ENCODE data around the gene LRFN5. TPM values are rescaled to one million over a fixed set of nuclear protein-coding genes. Genes with fewer than 3 reads are reported as not detected.
"Not testable (repeated sequence)": the region's sequence is repeated elsewhere in the genome, so short reads cannot be mapped to it uniquely, and the experiment has no call there.

The LRFN5 gene
- total RNA-seq (2013), result 0.29 TPM
- polyA plus RNA-seq (not detected), polyA minus RNA-seq (not detected in 2 replicates), total RNA-seq (0 to 15.6 (median 0.12) reads per million in 11 experiments)

GRCh38 chr14:41606532-41607303 is at the start of gene LRFN5:
Gene LRFN5, plus strand, starts transcription at chr14:41606876.
- Histone ChIP-seq H3K27me3 (ENCODE audit: control insufficient read depth in 2 of 2, insufficient read depth in 2 of 2, low read length in 2 of 2) (peaks cover 70 to 83% of the 10 kb centered on the region in 2 donors), H3K9ac (ENCODE audit: insufficient read depth, low read length, poor library complexity, severe bottlenecking) (no peak within 1 kb of the TSS), H3K4me2 (replicated peaks; ENCODE audit: extremely low read depth, low read length, poor library complexity, severe bottlenecking) (peak within 1 kb of the TSS; percentile 37), H3K36me3 (replicated peaks in 1 of 2; ENCODE audit: control insufficient read depth in 1 of 2, insufficient read depth in 2 of 2, low read length in 2 of 2) (no peaks in the 10 kb centered on the region), H3K9me3 (replicated peaks in 1 of 2; ENCODE audit: control insufficient read depth in 1 of 2, insufficient read depth in 1 of 2, low read length in 2 of 2) (peaks cover 0 to 40% of the 10 kb centered on the region in 2 donors), H3K27ac (ENCODE audit: low read depth in 1 of 2, low read length in 2 of 2) (no peak within 1 kb of the TSS), H3K79me2 (ENCODE audit: insufficient read depth, low read length) (no peaks in the 10 kb centered on the region), H4K20me1 (ENCODE audit: insufficient read depth, low read length) (no peaks in the 10 kb centered on the region), H3K4me1 (ENCODE audit: control insufficient read depth in 1 of 2, insufficient read depth in 2 of 2, low read length in 2 of 2) (no peaks in the 10 kb centered on the region), H2AFZ (ENCODE audit: insufficient read depth, low read depth, low read length, poor library complexity, severe bottlenecking) (no peak within 1 kb of the TSS), H3K4me3 (replicated peaks in 1 of 3; ENCODE audit: low read depth in 2 of 3, low read length in 3 of 3) (peak within 1 kb of the TSS in 1 of 3 experiments; percentile 36)
- no peak for TF ChIP-seq CTCF (IDR thresholded peaks at IDR 0.05)
- intact Hi-C loops (cut with micrococcal nuclease), result no loop called here
- no peak within 1 kb of the TSS for H3K27ac Mint-ChIP-seq
- under 1% methylated on average over 70 of the region's 76 CpGs for WGBS (ENCODE audit: insufficient coverage)
- H3K27me3 Mint-ChIP-seq (ENCODE audit: low read depth in 3 of 3), result peaks cover 65 to 76% (median 71%) of the 10 kb centered on the region in 3 donors
- H3K36me3 Mint-ChIP-seq, result no peaks in the 10 kb centered on the region
- H3K9me3 Mint-ChIP-seq, result peaks cover 0 to 18% (median 2%) of the 10 kb centered on the region in 7 donors
- H3K4me1 Mint-ChIP-seq, result peaks cover 11% of the 10 kb centered on the region
- DNase-seq, result no peak
- peak within 1 kb of the TSS; percentile 32 to 81 for H3K4me3 Mint-ChIP-seq

- H3K4me3 Mint-ChIP-seq, result no peak overlapping the region
- H3K27ac Mint-ChIP-seq, result no peak overlapping the region
- Histone ChIP-seq H2AFZ (ENCODE audit: insufficient read depth, low read depth, low read length, poor library complexity, severe bottlenecking) (no peak overlapping the region), H3K79me2 (ENCODE audit: insufficient read depth, low read length) (no peaks in the 10 kb centered on the region), H3K9me3 (replicated peaks in 1 of 2; ENCODE audit: control insufficient read depth in 1 of 2, insufficient read depth in 1 of 2, low read length in 2 of 2) (no peaks in the 10 kb centered on the region), H3K27me3 (ENCODE audit: control insufficient read depth in 2 of 2, insufficient read depth in 2 of 2, low read length in 2 of 2) (no peaks in the 10 kb centered on the region), H4K20me1 (ENCODE audit: insufficient read depth, low read length) (no peaks in the 10 kb centered on the region), H3K4me3 (replicated peaks in 1 of 3; ENCODE audit: low read depth in 2 of 3, low read length in 3 of 3) (no peak overlapping the region), H3K9ac (ENCODE audit: insufficient read depth, low read length, poor library complexity, severe bottlenecking) (no peak overlapping the region), H3K4me2 (replicated peaks; ENCODE audit: extremely low read depth, low read length, poor library complexity, severe bottlenecking) (no peak overlapping the region), H3K27ac (ENCODE audit: low read depth in 1 of 2, low read length in 2 of 2) (no peak overlapping the region), H3K36me3 (replicated peaks in 1 of 2; ENCODE audit: control insufficient read depth in 1 of 2, insufficient read depth in 2 of 2, low read length in 2 of 2) (no peaks in the 10 kb centered on the region), H3K4me1 (ENCODE audit: control insufficient read depth in 1 of 2, insufficient read depth in 2 of 2, low read length in 2 of 2) (no peaks in the 10 kb centered on the region)
- peaks cover 0 to 2% (median 0%) of the 10 kb centered on the region in 7 donors for H3K9me3 Mint-ChIP-seq
- no peaks in the 10 kb centered on the region for H3K4me1 Mint-ChIP-seq
- H3K36me3 Mint-ChIP-seq, result no peaks in the 10 kb centered on the region
- intact Hi-C loops (cut with micrococcal nuclease), result no loop called here
- DNase-seq, result no peak
- no peak for TF ChIP-seq CTCF (IDR thresholded peaks at IDR 0.05)
- no peaks in the 10 kb centered on the region for H3K27me3 Mint-ChIP-seq (ENCODE audit: low read depth in 3 of 3)
These were observed 48.2 kb upstream of the LRFN5 start for GRCh38 chr14:41558490-41558889.

- no CpG with 5 or more reads among the region's 3 CpGs for WGBS (ENCODE audit: insufficient coverage)
- H3K27me3 ChIP-seq (ENCODE audit: control insufficient read depth in 2 of 2, insufficient read depth in 2 of 2, low read length in 2 of 2); H3K27me3 Mint-ChIP-seq (ENCODE audit: low read depth in 3 of 3); H4K20me1 ChIP-seq (ENCODE audit: insufficient read depth, low read length); H3K4me3 Mint-ChIP-seq; H3K4me1 Mint-ChIP-seq; H3K27ac Mint-ChIP-seq; H3K4me3 ChIP-seq (replicated peaks in 1 of 3; ENCODE audit: low read depth in 2 of 3, low read length in 3 of 3); H3K36me3 ChIP-seq (replicated peaks in 1 of 2; ENCODE audit: control insufficient read depth in 1 of 2, insufficient read depth in 2 of 2, low read length in 2 of 2); H3K36me3 Mint-ChIP-seq; H3K9me3 Mint-ChIP-seq; H3K4me2 ChIP-seq (replicated peaks; ENCODE audit: extremely low read depth, low read length, poor library complexity, severe bottlenecking); intact Hi-C loops (cut with micrococcal nuclease); H2AFZ ChIP-seq (ENCODE audit: insufficient read depth, low read depth, low read length, poor library complexity, severe bottlenecking); H3K9ac ChIP-seq (ENCODE audit: insufficient read depth, low read length, poor library complexity, severe bottlenecking); H3K4me1 ChIP-seq (ENCODE audit: control insufficient read depth in 1 of 2, insufficient read depth in 2 of 2, low read length in 2 of 2); DNase-seq; H3K79me2 ChIP-seq (ENCODE audit: insufficient read depth, low read length); H3K27ac ChIP-seq (ENCODE audit: low read depth in 1 of 2, low read length in 2 of 2); H3K9me3 ChIP-seq (replicated peaks in 1 of 2; ENCODE audit: control insufficient read depth in 1 of 2, insufficient read depth in 1 of 2, low read length in 2 of 2): not testable (repeated sequence)
These were observed 39.8 kb upstream of the LRFN5 start for GRCh38 chr14:41566864-41567263.
